ENCODE results near the gene UNC119B.
A peak's percentile ranks its signal among the peaks of the same experiment; 100 is the strongest.

The UNC119B gene

GRCh38 chr12:120688527-120689071, 21.7 kb upstream of the UNC119B start:
- DNase-seq: peak; percentile 37 to 44

GRCh38 chr12:120689397-120690082, 20.7 kb upstream of the UNC119B start:
- no peak for DNase-seq

- DNase-seq: no peak
These were observed 20.2 kb upstream of the UNC119B start for GRCh38 chr12:120690083-120690450.

GRCh38 chr12:120690978-120691377, 19.3 kb upstream of the UNC119B start:
- DNase-seq: no peak

- no peak for DNase-seq
These were observed 17.7 kb upstream of the UNC119B start for GRCh38 chr12:120692524-120693033.

GRCh38 chr12:120693848-120694247, 16.4 kb upstream of the UNC119B start:
- no peak for DNase-seq

GRCh38 chr12:120696626-120697025, 13.6 kb upstream of the UNC119B start:
- no peak for DNase-seq

- DNase-seq: no peak
These were observed 12.9 kb upstream of the UNC119B start for GRCh38 chr12:120697344-120697743.

- peak in 1 of 2 donors; percentile 40 for DNase-seq
These were observed 11.6 kb upstream of the UNC119B start for GRCh38 chr12:120698665-120699064.

- no peak for DNase-seq
These were observed 10.7 kb upstream of the UNC119B start for GRCh38 chr12:120699553-120699952.

- no peak for DNase-seq
These were observed 9.4 kb upstream of the UNC119B start for GRCh38 chr12:120700886-120701285.

- no peak for DNase-seq
These were observed 7.6 kb upstream of the UNC119B start for GRCh38 chr12:120702637-120703036.

GRCh38 chr12:120703311-120703942, 6.8 kb upstream of the UNC119B start:
- no peak for DNase-seq

GRCh38 chr12:120705618-120706017, 4.6 kb upstream of the UNC119B start:
- no peak for DNase-seq

- DNase-seq: no peak
These were observed 4.2 kb upstream of the UNC119B start for GRCh38 chr12:120706029-120706428.

- no peak for DNase-seq
These were observed 1.6 kb upstream of the UNC119B start for GRCh38 chr12:120708651-120709050.

GRCh38 chr12:120710805-120711296, 593 bp downstream of the UNC119B start:
- no peak for DNase-seq

GRCh38 chr12:120711411-120711810, 1.2 kb downstream of the UNC119B start:
- DNase-seq: no peak

- no peak for DNase-seq
These were observed 2.4 kb downstream of the UNC119B start for GRCh38 chr12:120712610-120713009.

- DNase-seq: peak; percentile 65 to 96
These were observed 3.7 kb downstream of the UNC119B start for GRCh38 chr12:120713861-120714482.

- DNase-seq: no peak
These were observed 7.8 kb downstream of the UNC119B start for GRCh38 chr12:120718055-120718454.

- no peak for DNase-seq
These were observed 8.8 kb downstream of the UNC119B start for GRCh38 chr12:120719072-120719471.

GRCh38 chr12:120719496-120720233, 9.4 kb downstream of the UNC119B start:
- DNase-seq: no peak

Data from inflammatory macrophage treated with lipopolysaccharide for 1 hour (primary cell).